ENCODE results near the gene FBXL19. TPM values are rescaled to one million over a fixed set of nuclear protein-coding genes. Genes with fewer than 3 reads are reported as not detected.

The FBXL19 gene
- total and polyA plus RNA-seq, 9 of the 15 experiments (the other 6 are each of a cell fraction or from before 2014, with no cell fraction given) = 0.13 to 48.0 (median 13.5) TPM; not detected in 1

- no TSS peak for BruUV-seq (replicated peaks)
- WGBS (ENCODE audit: insufficient coverage, low coverage, missing lambda C conversion rate) = 80% methylated on average over 1 of the region's 3 CpGs
- H2AFZ ChIP-seq (ENCODE audit: low read depth, low read length) = no peak overlapping the region
- peaks cover 28% of the 10 kb centered on the region for H3K79me2 ChIP-seq (ENCODE audit: control insufficient read depth, insufficient read depth, low read length)
- DNase-seq (ENCODE audit: extremely low read depth in 1 of 4, low spot score in 3 of 4) (no peak), ATAC-seq (no peak), FAIRE-seq (no peak)
- H3K27ac ChIP-seq (ENCODE audit: extremely low read depth, low read depth, low read length) = no peak overlapping the region
- TF ChIP-seq KAT2B (IDR thresholded peaks at IDR 0.05; ENCODE audit: low read depth, low read length) = no peak
- H3K9me1 ChIP-seq (ENCODE audit: control insufficient read depth, insufficient read depth, low read length) = peaks cover 4% of the 10 kb centered on the region
- H3K4me2 ChIP-seq (ENCODE audit: insufficient read depth, low read length) = no peak overlapping the region
- ChIA-PET CTCF (ENCODE audit: low intra/inter-chr PET ratio) (no interaction called here), POLR2A (interaction anchor here (0.5 to 1.2 kb wide), 3 partner anchors 41 to 233 kb away, joined by 3 to 4 read pairs (median 3); partner anchors contain the start of gene FUS)
- no peaks in the 10 kb centered on the region for H3K9me3 ChIP-seq (replicated peaks; ENCODE audit: control insufficient read depth, insufficient read depth, low read depth, low read length)
- in situ Hi-C loops (cut with MboI) (no loop called here), intact Hi-C loops (cut with micrococcal nuclease) (no loop called here)
- H3K27me3 ChIP-seq (ENCODE audit: control insufficient read depth in 2 of 2, insufficient read depth in 2 of 2, low read length in 2 of 2) = no peaks in the 10 kb centered on the region
- H4K20me1 ChIP-seq (replicated peaks; ENCODE audit: control insufficient read depth, insufficient read depth, low read length) = no peaks in the 10 kb centered on the region
- peaks cover 48% of the 10 kb centered on the region; the same call in 2 of the 3 replicates for H3K36me3 ChIP-seq (ENCODE audit: control insufficient read depth, insufficient read depth, low read length)
- no peak overlapping the region for H3K9ac ChIP-seq (ENCODE audit: insufficient read depth in 1 of 2, low read depth in 2 of 2, low read length in 2 of 2)
- H3K4me1 ChIP-seq (replicated peaks in 1 of 2; ENCODE audit: control insufficient read depth in 2 of 2, insufficient read depth in 2 of 2, low read length in 2 of 2) = peaks cover 18 to 44% of the 10 kb centered on the region in 2 experiments
- H3K4me3 ChIP-seq = no peak overlapping the region
Observed at GRCh38 chr16:30947541-30947858, 24.1 kb downstream of the FBXL19 start.

GRCh38 chr16:30947859-30948666 lies 24.7 kb downstream of the FBXL19 start:
- intact Hi-C loops (cut with micrococcal nuclease) (no loop called here), in situ Hi-C loops (cut with MboI) (no loop called here)
- peaks cover 18 to 46% of the 10 kb centered on the region in 2 experiments for H3K4me1 ChIP-seq (replicated peaks in 1 of 2; ENCODE audit: control insufficient read depth in 2 of 2, insufficient read depth in 2 of 2, low read length in 2 of 2)
- no peaks in the 10 kb centered on the region for H3K27me3 ChIP-seq (ENCODE audit: control insufficient read depth in 2 of 2, insufficient read depth in 2 of 2, low read length in 2 of 2)
- ChIA-PET CTCF (ENCODE audit: low intra/inter-chr PET ratio) (no interaction called here), POLR2A (interaction anchor here (0.5 to 1.2 kb wide), 3 partner anchors 40 to 232 kb away, joined by 3 to 4 read pairs (median 3); partner anchors contain the start of gene FUS)
- H3K4me3 ChIP-seq = peak overlapping the region; percentile 83
- H3K9ac ChIP-seq (ENCODE audit: insufficient read depth in 1 of 2, low read depth in 2 of 2, low read length in 2 of 2) = peak overlapping the region in 1 of 2 experiments; percentile 94; a peak in 2 of 4 replicates
- DNase-seq (ENCODE audit: extremely low read depth in 1 of 4, low spot score in 3 of 4) (peak; percentile 63 to 73 (median 68)), FAIRE-seq (peak; percentile 70), ATAC-seq (peak; percentile 52)
- H3K4me2 ChIP-seq (ENCODE audit: insufficient read depth, low read length) = peak overlapping the region; percentile 98; the same call in 1 of the 2 replicates
- no peaks in the 10 kb centered on the region for H3K9me3 ChIP-seq (replicated peaks; ENCODE audit: control insufficient read depth, insufficient read depth, low read depth, low read length)
- H3K36me3 ChIP-seq (ENCODE audit: control insufficient read depth, insufficient read depth, low read length) = peaks cover 44% of the 10 kb centered on the region; the same call in 2 of the 3 replicates
- no TSS peak for BruUV-seq (replicated peaks)
- no peaks in the 10 kb centered on the region for H4K20me1 ChIP-seq (replicated peaks; ENCODE audit: control insufficient read depth, insufficient read depth, low read length)
- peaks cover 29% of the 10 kb centered on the region for H3K79me2 ChIP-seq (ENCODE audit: control insufficient read depth, insufficient read depth, low read length)
- H2AFZ ChIP-seq (ENCODE audit: low read depth, low read length) = 0 out of 2 replicates have a peak overlapping the region, but pooled peaks have one; percentile 35
- peak overlapping the region; percentile 87; the same call in 1 of the 3 replicates for H3K27ac ChIP-seq (ENCODE audit: extremely low read depth, low read depth, low read length)
- WGBS (ENCODE audit: insufficient coverage, low coverage, missing lambda C conversion rate) = 63% methylated on average over 17 of the region's 44 CpGs
- peaks cover 4% of the 10 kb centered on the region for H3K9me1 ChIP-seq (ENCODE audit: control insufficient read depth, insufficient read depth, low read length)
- TF ChIP-seq CSDE1 (IDR thresholded peaks at IDR 0.05) (peak in 1 of 2 experiments; percentile 95; a peak in 2 of 4 replicates), MXI1 (IDR thresholded peaks at IDR 0.05; ENCODE audit: low read depth, low read length) (peak; percentile 95), ZNF134 (CRISPR knock-in tag; conservative IDR thresholded peaks at IDR 0.05) (no peak), DACH1 (IDR thresholded peaks at IDR 0.05; ENCODE audit: partially characterized antibody) (no peak), TFAM (CRISPR knock-in tag; conservative IDR thresholded peaks at IDR 0.05) (no peak), RFX7 (CRISPR knock-in tag; IDR thresholded peaks at IDR 0.05) (no peak), RBM22 (IDR thresholded peaks at IDR 0.05; ENCODE audit: low read depth, low read length, poor library complexity, severe bottlenecking) (no peak), ZBTB33 (CRISPR knock-in tag; IDR thresholded peaks at IDR 0.05) (peak; percentile 94), NEUROD1 (IDR thresholded peaks at IDR 0.05; ENCODE audit: borderline replicate concordance, low read depth, low read length, partially characterized antibody) (peak; percentile 91), HBP1 (CRISPR knock-in tag; IDR thresholded peaks at IDR 0.05) (no peak)

Data from K562 (cell line).